SK-N-MC (cell line): ENCODE measurements around the gene NKAIN2.

Experiments
- EZH2 ChIP-seq: fragments of 200-600 bp; sonication (generic); IDR thresholded peaks from one replicate; pipeline ENCODE4 v1.6.1; 2017; ENCODE audit warnings: antibody characterized with exemption
- FOXP2 ChIP-seq: optimal IDR thresholded peaks from 2 replicates; pipeline ENCODE3; 2011; ENCODE audit warnings: mild to moderate bottlenecking, moderate library complexity; ENCODE audit not compliant: insufficient read depth; ENCODE audit errors: extremely low read length, control extremely low read depth
- POLR2AphosphoS5 ChIP-seq: IDR thresholded peaks from 2 replicates; pipeline ENCODE4 v1.6.1; 2012; ENCODE audit warnings: mild to moderate bottlenecking, low read depth, low read length, borderline replicate concordance

DNA sequence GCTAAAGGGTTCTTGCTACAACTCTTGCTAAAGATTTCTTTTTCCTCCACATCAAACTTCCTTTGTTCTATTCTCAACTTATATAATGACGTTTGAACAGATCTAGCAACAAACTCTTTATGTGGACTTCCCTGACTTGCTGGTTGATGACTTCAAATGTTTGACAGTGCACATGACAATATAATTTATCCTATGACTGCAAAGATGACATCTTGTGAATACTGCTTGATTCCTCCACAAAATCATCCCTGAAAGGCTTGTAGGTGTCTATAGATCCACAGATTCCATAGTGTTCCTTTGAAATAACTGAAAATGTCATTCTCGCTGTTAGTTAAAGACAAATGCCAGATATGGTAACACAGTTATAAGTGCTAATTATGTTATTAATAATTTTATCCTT lies 478.9 kb downstream of the NKAIN2 start:
- no peak for TF ChIP-seq EZH2
- no peak for TF ChIP-seq POLR2AphosphoS5
- TF ChIP-seq FOXP2 = no peak
